IMR-90 (cell line): Measurements from ENCODE around the gene CMTM1. TPM values are rescaled to one million over a fixed set of nuclear protein-coding genes. Genes with fewer than 3 reads are reported as not detected.

ENCODE experiments used
- ATAC-seq: fragments of 200-7000 bp; cut with Tn5 transposase; 2 replicates; pipeline ENCODE4 v1.9.1; 2020; ENCODE audit warnings: low read depth, mild to moderate bottlenecking, moderate library complexity
- BruUV-seq: library from RNA; stranded (reverse); fragments of 400-500 nt; replicated peaks from 2 replicates; lab custom pipeline; 2021; lab: Mats Ljungman, UMichigan
- CTCF ChIA-PET: fragments of 300-600 bp; formaldehyde crosslinking; extraction: SDS; loops from one replicate; lab custom pipeline; 2021; ENCODE audit warnings: antibody characterized with exemption; lab: Yijun Ruan, JAX
- POLR2A ChIA-PET: fragments of 300-600 bp; sonication (Branson Sonifier 250); formaldehyde crosslinking; loops from one replicate; lab custom pipeline; 2022; ENCODE audit warnings: antibody characterized with exemption; ENCODE audit not compliant: unreplicated experiment; lab: Charles Lee
- DNase-seq: peaks from one replicate; pipeline ENCODE4 v3.0.0; 2013
- H2AFZ ChIP-seq: replicated peaks from 2 replicates; pipeline ENCODE3; 2013; ENCODE audit warnings: low read length, mild to moderate bottlenecking; ENCODE audit not compliant: poor library complexity
- H2AK5ac ChIP-seq: 2 replicates; pipeline ENCODE4 v1.6.1; 2013; ENCODE audit warnings: low read depth, low read length, inconsistent platforms
- H2AK9ac ChIP-seq: replicated peaks from 2 replicates; pipeline ENCODE3; 2013; ENCODE audit warnings: mild to moderate bottlenecking, low read depth, low read length, moderate library complexity; ENCODE audit not compliant: poor library complexity
- H2BK120ac ChIP-seq: 2 replicates; pipeline ENCODE4 v1.6.1; 2013; ENCODE audit warnings: low read depth, low read length, inconsistent platforms
- H2BK15ac ChIP-seq: 3 replicates; pipeline ENCODE4 v1.6.1; 2013; ENCODE audit warnings: low read depth, low read length, inconsistent platforms
- H2BK20ac ChIP-seq: 2 replicates; pipeline ENCODE4 v1.6.1; 2013; ENCODE audit warnings: low read depth, mild to moderate bottlenecking, inconsistent platforms, low read length, moderate library complexity
- H2BK5ac ChIP-seq: 2 replicates; pipeline ENCODE4 v1.6.1; 2013; ENCODE audit warnings: mild to moderate bottlenecking, low read depth, low read length, inconsistent platforms; ENCODE audit not compliant: poor library complexity, severe bottlenecking
- H3K14ac ChIP-seq: replicated peaks from 2 replicates; pipeline ENCODE4 v1.6.1; 2013; ENCODE audit warnings: low read depth, low read length, inconsistent platforms
- H3K18ac ChIP-seq: 2 replicates; pipeline ENCODE4 v1.6.1; 2013; ENCODE audit warnings: low read depth, low read length, control low read depth
- H3K23ac ChIP-seq: 2 replicates; pipeline ENCODE4 v1.6.1; 2013; ENCODE audit warnings: low read depth, low read length, inconsistent platforms
- H3K27ac ChIP-seq: 2 replicates; pipeline ENCODE4 v1.5.1; 2013; ENCODE audit warnings: mild to moderate bottlenecking, control low read depth, low read length; ENCODE audit not compliant: insufficient read depth
- H3K27me3 ChIP-seq: 2 replicates; pipeline ENCODE4 v1.6.1; 2013; ENCODE audit warnings: low read length; ENCODE audit not compliant: control insufficient read depth, insufficient read depth
- H3K36me3 ChIP-seq: 2 replicates; pipeline ENCODE4 v1.6.1; 2013; ENCODE audit warnings: low read length, mixed read lengths; ENCODE audit not compliant: control insufficient read depth, insufficient read depth
- H3K4ac ChIP-seq: 2 replicates; pipeline ENCODE4 v1.6.1; 2013; ENCODE audit warnings: low read depth, low read length, inconsistent platforms
- H3K4me1 ChIP-seq: 2 replicates; pipeline ENCODE4 v1.6.1; 2013; ENCODE audit warnings: low read length, mixed read lengths; ENCODE audit not compliant: control insufficient read depth, insufficient read depth
- H3K4me2 ChIP-seq: 2 replicates; pipeline ENCODE4 v1.6.1; 2013; ENCODE audit warnings: low read depth, mild to moderate bottlenecking, control low read depth, low read length, moderate library complexity
- H3K4me3 ChIP-seq: 2 replicates; pipeline ENCODE4 v1.5.1; 2013; ENCODE audit warnings: low read depth, mild to moderate bottlenecking, control low read depth, low read length, moderate library complexity; ENCODE audit not compliant: insufficient read depth
- H3K56ac ChIP-seq: 2 replicates; pipeline ENCODE4 v1.6.1; 2013; ENCODE audit warnings: low read length, inconsistent platforms; ENCODE audit not compliant: insufficient read depth; ENCODE audit errors: extremely low read depth
- H3K79me1 ChIP-seq, 2 experiments: 2 replicates each; pipeline ENCODE4 v1.6.1; 2013; ENCODE audit warnings: low read length in 2 of 2, inconsistent platforms in 1 of 2, low read depth in 1 of 2
- H3K9ac ChIP-seq: 2 replicates; pipeline ENCODE4 v1.6.1; 2013; ENCODE audit warnings: low read depth, low read length, control low read depth
- H3K9me1 ChIP-seq: 2 replicates; pipeline ENCODE4 v1.6.1; 2013; ENCODE audit warnings: low read length, inconsistent platforms; ENCODE audit not compliant: insufficient read depth
- H3K9me3 ChIP-seq: 2 replicates; pipeline ENCODE4 v1.6.1; 2013; ENCODE audit warnings: low read length; ENCODE audit not compliant: control insufficient read depth, insufficient read depth
- H4K20me1 ChIP-seq: 2 replicates; pipeline ENCODE4 v1.6.1; 2013; ENCODE audit warnings: low read length, inconsistent platforms; ENCODE audit not compliant: insufficient read depth
- H4K5ac ChIP-seq: 2 replicates; pipeline ENCODE4 v1.6.1; 2013; ENCODE audit warnings: mild to moderate bottlenecking, low read depth, low read length, control low read depth
- H4K8ac ChIP-seq, 2 experiments: 2 replicates each; pipeline ENCODE4 v1.6.1; 2013; ENCODE audit warnings: low read depth in 2 of 2, low read length in 2 of 2, control low read depth in 1 of 2, inconsistent platforms in 1 of 2
- H4K91ac ChIP-seq: 2 replicates; pipeline ENCODE4 v1.6.1; 2013; ENCODE audit warnings: low read depth, low read length, inconsistent platforms; ENCODE audit not compliant: insufficient read depth
- CEBPB ChIP-seq: IDR thresholded peaks from 2 replicates; pipeline ENCODE4 v1.6.1; 2012; ENCODE audit warnings: low read depth, low read length, improper control_type of control experiment
- NFE2L2 ChIP-seq: fragments of 150-350 bp; IDR thresholded peaks from 2 replicates; pipeline ENCODE4 v1.6.1; 2016; ENCODE audit warnings: low read depth, mild to moderate bottlenecking, low read length
- WGBS, 2 experiments: methylation state at CpG; one replicate each; pipeline versions ENCODE4 v1.1.5 to v1.1.7; 2013; ENCODE audit warnings: missing lambda C conversion rate in 2 of 2; ENCODE audit not compliant: insufficient read length in 1 of 2; ENCODE audit errors: extremely low coverage in 2 of 2; 5-methylcytosine and 5-hydroxymethylcytosine counted together
- dilution Hi-C: fragments of 300-500 bp; cut with HindIII; formaldehyde crosslinking; loops from one replicate; pipeline ENCODE4 v1.14.3; 2018; ENCODE audit warnings: low sequenced_read_pairs; ENCODE audit not compliant: unreplicated experiment
- in situ Hi-C: fragments of 300-500 bp; cut with MboI; formaldehyde crosslinking; loops from 3 replicates; pipeline ENCODE4 v1.14.3; 2019; ENCODE audit warnings: low sequenced_read_pairs, inconsistent platforms, mixed read lengths
- intact Hi-C: fragments of 100-400 bp; cut with micrococcal nuclease; formaldehyde crosslinking; loops from 2 replicates; pipeline ENCODE4 v1.10.0; 2022
- polyA plus RNA-seq, 3 experiments: library from polyadenylated mRNA; depleted of rRNA; stranded (reverse); fragments of >200 nt; gene quantifications; 2 replicates each; pipeline ENCODE4 v1.2.3, GENCODE V29; 2012; ENCODE audit warnings: low replicate concordance in 1 of 3
- total RNA-seq: library from RNA; depleted of rRNA; stranded (reverse); fragments of >200 nt; gene quantifications from 2 replicates; pipeline ENCODE4 v1.2.3, GENCODE V29; 2012

CMTM1 gene
- total and polyA plus RNA-seq, 2 of the 4 experiments (the other 2 are of a cell fraction), result 0.54 to 2.1 TPM

DNA sequence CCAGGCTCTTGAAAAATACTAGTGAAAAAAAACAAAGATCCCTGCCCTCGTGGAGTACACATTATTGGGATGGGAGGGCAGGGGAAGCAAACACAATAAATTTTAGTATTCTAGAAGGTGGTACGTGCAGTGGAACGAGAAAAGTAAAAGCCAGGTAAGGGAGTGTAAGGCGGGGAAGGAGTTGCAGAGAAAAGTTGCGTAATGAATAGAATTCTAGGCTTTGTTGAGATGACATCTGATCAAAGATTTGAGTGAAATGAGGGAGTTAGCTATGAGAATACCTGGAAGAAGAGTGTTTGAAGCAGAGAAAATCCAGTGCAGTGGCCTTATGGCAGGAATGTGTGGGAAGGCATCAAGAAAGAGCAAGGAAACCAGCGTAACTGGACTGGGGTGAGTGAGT is 11.7 kb upstream of the CMTM1 start:
- Histone ChIP-seq H2AK9ac (no peak overlapping the region), H4K91ac (no peak overlapping the region), H3K4me3 (no peak overlapping the region), H3K18ac (no peak overlapping the region), H3K27me3 (no peaks in the 10 kb centered on the region), H3K9ac (no peak overlapping the region), H3K36me3 (peaks cover 4% of the 10 kb centered on the region), H2AFZ (no peak overlapping the region), H3K27ac (no peak overlapping the region), H3K9me3 (no peaks in the 10 kb centered on the region), H3K14ac (no peak overlapping the region), H3K4me2 (no peak overlapping the region), H3K9me1 (peaks cover 12% of the 10 kb centered on the region; the same call in 1 of the 2 replicates), H3K4ac (no peak overlapping the region), H2AK5ac (no peak overlapping the region), H4K20me1 (no peaks in the 10 kb centered on the region), H2BK20ac (no peak overlapping the region), H4K5ac (no peak overlapping the region), H3K56ac (no peak overlapping the region), H2BK5ac (no peak overlapping the region), H4K8ac (no peak overlapping the region), H3K79me1 (peaks cover 54 to 72% of the 10 kb centered on the region in 2 experiments), H3K4me1 (peaks cover 3% of the 10 kb centered on the region), H2BK15ac (no peak overlapping the region), H2BK120ac (no peak overlapping the region), H3K23ac (no peak overlapping the region)
- CTCF ChIA-PET, result no interaction called here
- dilution Hi-C loops, result no loop called here
- intact Hi-C loops, result no loop called here
- no TSS peak for BruUV-seq
- no peak for ATAC-seq
- 100% methylated on average over 2 to 4 of the region's 6 CpGs for WGBS, 2 experiments
- TF ChIP-seq NFE2L2 (no peak), CEBPB (peak; percentile 79)
- in situ Hi-C loops, result loop anchor here (5.0 kb wide), 1 partner anchor 48 kb away; the partner anchor contains the start of gene CMTM3
- DNase-seq, result no peak
- POLR2A ChIA-PET, result no interaction called here
